Measurements from ENCODE around the gene TMEM151B. TPM values are rescaled to one million over a fixed set of nuclear protein-coding genes. Genes with fewer than 3 reads are reported as not detected.
A peak's percentile ranks its signal among the peaks of the same experiment; 100 is the strongest.

The TMEM151B gene
- total and polyA plus RNA-seq, 9 of the 15 experiments (the other 6 are each of a cell fraction or from before 2014, with no cell fraction given) = not detected

DNA sequence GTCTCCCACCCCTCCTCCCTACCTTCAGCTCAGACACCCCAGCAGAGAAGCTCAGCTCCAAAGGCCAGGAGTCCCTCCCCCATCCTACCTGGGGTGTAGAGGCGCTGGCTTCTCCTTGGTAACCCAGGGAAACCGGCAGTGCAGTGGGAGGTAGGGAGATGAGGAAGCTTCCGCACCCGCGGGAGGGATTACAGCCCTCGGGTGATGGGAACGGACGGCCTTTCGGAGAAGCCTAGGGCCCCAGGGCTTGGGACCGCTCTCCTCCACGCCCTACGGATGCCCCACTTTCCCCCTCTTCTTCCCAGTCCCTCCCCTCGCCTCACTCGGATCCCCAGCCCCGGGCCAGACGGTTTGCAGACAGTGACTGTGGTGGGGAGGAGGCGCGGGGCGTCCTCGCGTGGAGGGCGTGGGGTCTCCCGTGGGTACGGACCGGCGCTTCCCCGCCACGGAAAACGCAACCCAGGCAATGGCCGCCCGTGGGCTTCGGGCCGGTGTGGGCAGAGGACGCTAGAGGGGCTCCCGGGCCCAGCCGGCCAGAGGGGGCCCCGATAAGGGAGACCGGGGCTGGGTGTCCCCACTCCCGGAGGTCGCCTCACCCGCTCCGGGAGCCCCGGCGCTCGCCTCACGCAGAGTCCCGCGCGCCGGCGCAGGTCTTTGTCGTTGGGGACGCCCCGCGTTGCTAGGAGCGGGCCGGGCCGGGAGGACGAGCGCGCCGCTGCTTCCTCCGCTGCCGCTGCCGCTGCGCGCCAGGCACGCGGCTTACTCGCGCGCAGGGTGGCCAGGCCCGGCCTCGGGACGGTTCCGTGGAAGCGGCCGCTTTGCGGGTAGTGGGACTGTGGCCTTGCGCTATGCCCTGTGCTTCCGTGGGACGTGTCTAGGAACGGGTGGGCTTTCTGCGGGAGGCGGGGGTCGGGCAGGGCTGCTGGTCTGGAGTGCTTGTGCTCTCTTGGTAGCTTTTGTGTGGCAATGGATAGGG lies 27.1 kb downstream of the TMEM151B start (continued):
- TF ChIP-seq NR3C1 (CRISPR knock-in tag; IDR thresholded peaks at IDR 0.05) = 0 out of 2 replicates have a peak, but pooled peaks have one; percentile 81
- TF ChIP-seq SAFB (IDR thresholded peaks at IDR 0.05; ENCODE audit: borderline replicate concordance, low read depth, low read length) = peak; percentile 84
- TF ChIP-seq YY1 (IDR thresholded peaks at IDR 0.05; ENCODE audit: borderline replicate concordance in 1 of 3, control insufficient read depth in 1 of 3, extremely low read depth in 1 of 3, insufficient read depth in 3 of 3, insufficient read length in 1 of 3, insufficient replicate concordance in 2 of 3, low read depth in 1 of 3, low read length in 2 of 3) = peak in 1 of 3 experiments; percentile 8
- no peak for TF ChIP-seq DDX20 (tag; IDR thresholded peaks at IDR 0.05; ENCODE audit: low read depth)
- TF ChIP-seq POLR2G (IDR thresholded peaks at IDR 0.05; ENCODE audit: low read depth, low read length) = peak; percentile 86
- TF ChIP-seq, protein P1, sequence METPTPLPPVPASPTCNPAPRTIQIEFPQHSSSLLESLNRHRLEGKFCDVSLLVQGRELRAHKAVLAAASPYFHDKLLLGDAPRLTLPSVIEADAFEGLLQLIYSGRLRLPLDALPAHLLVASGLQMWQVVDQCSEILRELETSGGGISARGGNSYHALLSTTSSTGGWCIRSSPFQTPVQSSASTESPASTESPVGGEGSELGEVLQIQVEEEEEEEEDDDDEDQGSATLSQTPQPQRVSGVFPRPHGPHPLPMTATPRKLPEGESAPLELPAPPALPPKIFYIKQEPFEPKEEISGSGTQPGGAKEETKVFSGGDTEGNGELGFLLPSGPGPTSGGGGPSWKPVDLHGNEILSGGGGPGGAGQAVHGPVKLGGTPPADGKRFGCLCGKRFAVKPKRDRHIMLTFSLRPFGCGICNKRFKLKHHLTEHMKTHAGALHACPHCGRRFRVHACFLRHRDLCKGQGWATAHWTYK (CRISPR knock-in tag; IDR thresholded peaks at IDR 0.05) = no peak
- peak; percentile 67 for TF ChIP-seq CXXC5 (CRISPR knock-in tag; IDR thresholded peaks at IDR 0.05)
- peak; percentile 25; the same call in 1 of the 2 replicates for TF ChIP-seq POLR2A (conservative IDR thresholded peaks at IDR 0.05)
- no peak for TF ChIP-seq ZBTB1 (CRISPR knock-in tag; IDR thresholded peaks at IDR 0.05; ENCODE audit: borderline replicate concordance, low read depth)
- TF ChIP-seq, protein P2, sequence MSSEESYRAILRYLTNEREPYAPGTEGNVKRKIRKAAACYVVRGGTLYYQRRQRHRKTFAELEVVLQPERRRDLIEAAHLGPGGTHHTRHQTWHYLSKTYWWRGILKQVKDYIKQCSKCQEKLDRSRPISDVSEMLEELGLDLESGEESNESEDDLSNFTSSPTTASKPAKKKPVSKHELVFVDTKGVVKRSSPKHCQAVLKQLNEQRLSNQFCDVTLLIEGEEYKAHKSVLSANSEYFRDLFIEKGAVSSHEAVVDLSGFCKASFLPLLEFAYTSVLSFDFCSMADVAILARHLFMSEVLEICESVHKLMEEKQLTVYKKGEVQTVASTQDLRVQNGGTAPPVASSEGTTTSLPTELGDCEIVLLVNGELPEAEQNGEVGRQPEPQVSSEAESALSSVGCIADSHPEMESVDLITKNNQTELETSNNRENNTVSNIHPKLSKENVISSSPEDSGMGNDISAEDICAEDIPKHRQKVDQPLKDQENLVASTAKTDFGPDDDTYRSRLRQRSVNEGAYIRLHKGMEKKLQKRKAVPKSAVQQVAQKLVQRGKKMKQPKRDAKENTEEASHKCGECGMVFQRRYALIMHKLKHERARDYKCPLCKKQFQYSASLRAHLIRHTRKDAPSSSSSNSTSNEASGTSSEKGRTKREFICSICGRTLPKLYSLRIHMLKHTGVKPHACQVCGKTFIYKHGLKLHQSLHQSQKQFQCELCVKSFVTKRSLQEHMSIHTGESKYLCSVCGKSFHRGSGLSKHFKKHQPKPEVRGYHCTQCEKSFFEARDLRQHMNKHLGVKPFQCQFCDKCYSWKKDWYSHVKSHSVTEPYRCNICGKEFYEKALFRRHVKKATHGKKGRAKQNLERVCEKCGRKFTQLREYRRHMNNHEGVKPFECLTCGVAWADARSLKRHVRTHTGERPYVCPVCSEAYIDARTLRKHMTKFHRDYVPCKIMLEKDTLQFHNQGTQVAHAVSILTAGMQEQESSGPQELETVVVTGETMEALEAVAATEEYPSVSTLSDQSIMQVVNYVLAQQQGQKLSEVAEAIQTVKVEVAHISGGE (CRISPR knock-in tag; IDR thresholded peaks at IDR 0.05) = no peak
- TF ChIP-seq POLR2AphosphoS2 (IDR thresholded peaks at IDR 0.05; ENCODE audit: low read length) = 0 out of 2 replicates have a peak, but pooled peaks have one; percentile 39
- no peak for TF ChIP-seq ZC3H4 (CRISPR knock-in tag; IDR thresholded peaks at IDR 0.05; ENCODE audit: borderline replicate concordance)
- no peak for TF ChIP-seq TAL1 (IDR thresholded peaks at IDR 0.05)
- TF ChIP-seq HSF4 (CRISPR knock-in tag; IDR thresholded peaks at IDR 0.05; ENCODE audit: borderline replicate concordance) = no peak
- peak; percentile 85 for TF ChIP-seq RBM22 (IDR thresholded peaks at IDR 0.05; ENCODE audit: low read depth, low read length, poor library complexity, severe bottlenecking)
- TF ChIP-seq NR4A1 (CRISPR knock-in tag; IDR thresholded peaks at IDR 0.05) = no peak
- TF ChIP-seq NR4A1 (tag; IDR thresholded peaks at IDR 0.05) = no peak
- TF ChIP-seq ZNF124 (CRISPR knock-in tag; IDR thresholded peaks at IDR 0.05) = 0 out of 2 replicates have a peak, but pooled peaks have one; percentile 20
- TF ChIP-seq, protein P3, sequence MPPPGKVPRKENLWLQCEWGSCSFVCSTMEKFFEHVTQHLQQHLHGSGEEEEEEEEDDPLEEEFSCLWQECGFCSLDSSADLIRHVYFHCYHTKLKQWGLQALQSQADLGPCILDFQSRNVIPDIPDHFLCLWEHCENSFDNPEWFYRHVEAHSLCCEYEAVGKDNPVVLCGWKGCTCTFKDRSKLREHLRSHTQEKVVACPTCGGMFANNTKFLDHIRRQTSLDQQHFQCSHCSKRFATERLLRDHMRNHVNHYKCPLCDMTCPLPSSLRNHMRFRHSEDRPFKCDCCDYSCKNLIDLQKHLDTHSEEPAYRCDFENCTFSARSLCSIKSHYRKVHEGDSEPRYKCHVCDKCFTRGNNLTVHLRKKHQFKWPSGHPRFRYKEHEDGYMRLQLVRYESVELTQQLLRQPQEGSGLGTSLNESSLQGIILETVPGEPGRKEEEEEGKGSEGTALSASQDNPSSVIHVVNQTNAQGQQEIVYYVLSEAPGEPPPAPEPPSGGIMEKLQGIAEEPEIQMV (tag; conservative IDR thresholded peaks at IDR 0.05; ENCODE audit: low read depth) = no peak
- TF ChIP-seq ZBTB8A (IDR thresholded peaks at IDR 0.05; ENCODE audit: partially characterized antibody) = no peak

All from K562 (cell line).